ENCODE data around the gene FOXD4.
"Not testable (repeated sequence)": the region's sequence is repeated elsewhere in the genome, so short reads cannot be mapped to it uniquely, and the experiment has no call there.

DNA sequence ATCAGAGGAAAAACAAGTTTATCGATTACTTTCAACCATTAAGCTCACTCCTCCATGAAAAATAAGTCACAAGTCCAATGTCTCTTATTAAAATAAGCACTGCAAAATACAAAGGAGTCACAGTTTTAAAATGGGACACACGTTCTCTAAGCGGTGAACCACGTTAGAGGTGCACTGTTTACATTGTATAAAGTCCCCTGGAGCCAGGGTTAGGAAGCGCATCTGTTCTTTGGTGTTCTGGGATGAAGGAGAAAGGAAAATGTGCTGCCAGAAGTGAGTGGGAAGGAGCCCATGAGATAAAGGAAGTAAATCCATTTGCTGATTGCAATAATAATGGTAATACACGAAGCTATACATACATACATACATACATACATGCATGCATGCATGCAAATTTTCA, 30.4 kb downstream of the FOXD4 start:
- not testable (repeated sequence) for TF ChIP-seq CTCF (IDR thresholded peaks at IDR 0.05 in 4 of 5, conservative IDR thresholded peaks at IDR 0.05 in 1 of 5); POLR2A (IDR thresholded peaks at IDR 0.05)
